NCI-H774 (cell line): ENCODE measurements around the gene NGRN.
A peak's percentile ranks its signal among the peaks of the same experiment; 100 is the strongest.

Source experiments
- DNase-seq: peaks from one replicate; lab custom pipeline; 2025; lab: John Stamatoyannopoulos, UW

Gene NGRN

GRCh38 chr15:90318591-90318990 lies 53.1 kb downstream of the NGRN start:
- no peak for DNase-seq

GRCh38 chr15:90320062-90320884 lies 54.8 kb downstream of the NGRN start:
- peak; percentile 79 for DNase-seq

- no peak for DNase-seq
These were observed 55.4 kb downstream of the NGRN start for GRCh38 chr15:90320885-90321278.
